ENCODE data around the gene DENND5A.

The DENND5A gene

GRCh38 chr11:9091044-9091922 is 173.9 kb downstream of the DENND5A start, which contains the start of gene SCUBE2:
TSS of gene SCUBE2 (minus strand) at chr11:9091599. CDS start at chr11:9091528, 71 bp downstream.
- WGBS, 2 experiments, result 1 to 2% methylated on average over 113 of the region's 113 CpGs
- H3K27ac ChIP-seq (ENCODE audit: insufficient read depth, low read depth, low read length, poor library complexity, severe bottlenecking), result no peak within 1 kb of the TSS
- peak within 1 kb of the TSS; percentile 56 for H3K4me3 ChIP-seq (ENCODE audit: insufficient read depth, low read depth, low read length)
- H3K27me3 ChIP-seq (ENCODE audit: control insufficient read depth, insufficient read depth, low read length, poor library complexity, severe bottlenecking), result peaks cover 41% of the 10 kb centered on the region
- no peaks in the 10 kb centered on the region for H3K4me1 ChIP-seq (ENCODE audit: control insufficient read depth, insufficient read depth, low read length)
- no peaks in the 10 kb centered on the region for H3K36me3 ChIP-seq (ENCODE audit: control insufficient read depth, insufficient read depth, low read length)
- H3K9me3 ChIP-seq (ENCODE audit: control insufficient read depth, low read length), result no peaks in the 10 kb centered on the region

DNA sequence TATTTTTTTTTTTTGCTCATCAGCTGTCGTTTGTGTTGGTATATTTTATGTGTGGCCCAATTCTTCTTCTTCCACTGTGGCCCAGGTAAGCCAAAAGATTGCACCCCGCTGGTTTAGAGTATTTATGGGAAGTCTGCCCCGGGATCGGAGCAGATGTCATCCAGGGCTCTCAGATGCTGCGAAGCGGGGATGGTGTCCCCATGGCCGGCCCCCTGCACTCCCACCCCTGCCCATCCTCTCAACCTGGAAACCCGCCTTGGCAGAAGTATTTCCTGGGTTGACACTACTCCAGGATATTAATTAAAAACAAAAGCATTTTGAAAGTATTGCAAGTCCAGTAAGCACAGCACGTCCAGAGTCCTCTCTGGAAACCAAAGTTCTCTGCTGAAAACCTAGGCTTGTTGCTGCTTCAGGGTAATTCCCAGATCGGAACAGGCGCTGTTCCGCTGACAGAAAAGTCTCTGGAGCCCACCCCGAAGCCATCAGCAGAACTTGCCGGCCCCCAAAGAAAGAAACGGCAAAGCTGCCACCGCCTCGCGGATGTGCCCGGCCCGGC is 174.6 kb downstream of the DENND5A start:
- Histone ChIP-seq H3K36me3 (ENCODE audit: control insufficient read depth, insufficient read depth, low read length) (no peaks in the 10 kb centered on the region), H3K27ac (ENCODE audit: insufficient read depth, low read depth, low read length, poor library complexity, severe bottlenecking) (no peak overlapping the region), H3K27me3 (ENCODE audit: control insufficient read depth, insufficient read depth, low read length, poor library complexity, severe bottlenecking) (peaks cover 41% of the 10 kb centered on the region), H3K4me3 (ENCODE audit: insufficient read depth, low read depth, low read length) (peak overlapping the region; percentile 56), H3K4me1 (ENCODE audit: control insufficient read depth, insufficient read depth, low read length) (no peaks in the 10 kb centered on the region), H3K9me3 (ENCODE audit: control insufficient read depth, low read length) (no peaks in the 10 kb centered on the region)
- 31 to 32% methylated on average over 20 of the region's 20 CpGs for WGBS, 2 experiments

DNA sequence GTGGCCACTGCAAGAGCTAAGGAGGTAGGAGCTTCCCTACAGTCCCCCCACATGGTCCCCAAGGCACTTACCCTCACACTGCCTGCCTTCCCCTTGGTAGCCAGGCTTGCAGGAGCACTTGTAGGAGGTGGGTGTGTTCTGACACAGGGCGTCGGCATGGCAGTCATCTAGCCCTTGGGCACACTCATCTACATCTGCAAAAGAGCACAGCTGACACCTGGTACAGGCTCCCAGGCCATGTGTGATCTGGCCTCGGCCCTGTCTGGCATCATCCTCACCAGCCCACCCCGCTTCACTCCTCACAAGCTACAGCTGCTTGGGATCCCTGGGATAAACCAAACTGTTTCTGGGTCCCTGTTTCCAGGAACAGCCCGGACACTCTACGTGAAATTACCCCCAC is 175.5 kb downstream of the DENND5A start:
- Histone ChIP-seq H3K27me3 (ENCODE audit: control insufficient read depth, insufficient read depth, low read length, poor library complexity, severe bottlenecking) (peaks cover 41% of the 10 kb centered on the region), H3K4me1 (ENCODE audit: control insufficient read depth, insufficient read depth, low read length) (no peaks in the 10 kb centered on the region)

GRCh38 chr11:9089061-9089460 is 176.1 kb downstream of the DENND5A start:
- Histone ChIP-seq H3K9me3 (ENCODE audit: control insufficient read depth, low read length) (no peaks in the 10 kb centered on the region), H3K4me3 (ENCODE audit: insufficient read depth, low read depth, low read length) (no peak overlapping the region), H3K27ac (ENCODE audit: insufficient read depth, low read depth, low read length, poor library complexity, severe bottlenecking) (no peak overlapping the region), H3K27me3 (ENCODE audit: control insufficient read depth, insufficient read depth, low read length, poor library complexity, severe bottlenecking) (peaks cover 41% of the 10 kb centered on the region), H3K4me1 (ENCODE audit: control insufficient read depth, insufficient read depth, low read length) (no peaks in the 10 kb centered on the region), H3K36me3 (ENCODE audit: control insufficient read depth, insufficient read depth, low read length) (no peaks in the 10 kb centered on the region)
- WGBS, 2 experiments, result 89 to 94% methylated on average over 3 of the region's 3 CpGs

More for the DNA sequence above, 175.5 kb downstream of the DENND5A start:
- Histone ChIP-seq H3K4me3 (ENCODE audit: insufficient read depth, low read depth, low read length) (no peak overlapping the region), H3K27ac (ENCODE audit: insufficient read depth, low read depth, low read length, poor library complexity, severe bottlenecking) (no peak overlapping the region), H3K36me3 (ENCODE audit: control insufficient read depth, insufficient read depth, low read length) (no peaks in the 10 kb centered on the region), H3K9me3 (ENCODE audit: control insufficient read depth, low read length) (no peaks in the 10 kb centered on the region)
- 86 to 88% methylated on average over 6 of the region's 6 CpGs for WGBS, 2 experiments

Measured in ectodermal cell (in vitro differentiated cells).